Stomach (tissue), 4 donors: ENCODE data around the gene GNB1L.

Source experiments
- CTCF ChIP-seq, 7 experiments: fragments of 450-650 bp in 4 of 7; fragments of 200-600 bp in 3 of 7; sonication (generic) in 3 of 7; IDR thresholded peaks; one replicate each; pipeline ENCODE4 v1.5.1; 2016 to 2019; ENCODE audit warnings: antibody characterized with exemption in 7 of 7, control low read depth in 2 of 7, mild to moderate bottlenecking in 1 of 7
- POLR2A ChIP-seq, 4 donors: fragments of 450-650 bp; IDR thresholded peaks; one replicate each; pipeline ENCODE4 v1.6.1; 2016; ENCODE audit warnings: antibody characterized with exemption in 4 of 4, control low read depth in 2 of 4, mild to moderate bottlenecking in 1 of 4, moderate library complexity in 1 of 4

GRCh38 chr22:19785461-19786263 is 69.0 kb downstream of the GNB1L start:
- TF ChIP-seq CTCF (IDR thresholded peaks at IDR 0.05) (no peak), POLR2A (IDR thresholded peaks at IDR 0.05) (no peak)
